Measurements from ENCODE around the gene OTUD5. TPM values are rescaled to one million over a fixed set of nuclear protein-coding genes. Genes with fewer than 3 reads are reported as not detected.
A peak's percentile ranks its signal among the peaks of the same experiment; 100 is the strongest.
"Not testable (repeated sequence)": the region's sequence is repeated elsewhere in the genome, so short reads cannot be mapped to it uniquely, and the experiment has no call there.

The OTUD5 gene
- total RNA-seq, 4 donors from 2014 or later = 32.7 to 43.0 (median 38.3) TPM

- DNase-seq (ENCODE audit: low spot score) (no peak), ATAC-seq (ENCODE audit: low FRiP score) (no peak)
- no peak for TF ChIP-seq CTCF (IDR thresholded peaks at IDR 0.05)
Measured at GRCh38 chrX:48893556-48894348, 63.7 kb downstream of the OTUD5 start.

GRCh38 chrX:48892896-48893295 lies 64.5 kb downstream of the OTUD5 start:
- DNase-seq (ENCODE audit: low spot score) (no peak), ATAC-seq (ENCODE audit: low FRiP score) (no peak)
- TF ChIP-seq CTCF (IDR thresholded peaks at IDR 0.05) = no peak

GRCh38 chrX:48891402-48892288 lies 65.8 kb downstream of the OTUD5 start:
- TF ChIP-seq CTCF (IDR thresholded peaks at IDR 0.05) = no peak
- DNase-seq (ENCODE audit: low spot score) (peak; percentile 37), ATAC-seq (ENCODE audit: low FRiP score) (peak; percentile 98)

- TF ChIP-seq CTCF (IDR thresholded peaks at IDR 0.05) = no peak
- ATAC-seq (ENCODE audit: low FRiP score) (peak; percentile 39), DNase-seq (ENCODE audit: low spot score) (no peak)
Measured at GRCh38 chrX:48890934-48891401, 66.4 kb downstream of the OTUD5 start.

- no peak for TF ChIP-seq CTCF (IDR thresholded peaks at IDR 0.05)
- DNase-seq (ENCODE audit: low spot score) (no peak), ATAC-seq (ENCODE audit: low FRiP score) (no peak)
Measured at GRCh38 chrX:48890296-48890925, 67.0 kb downstream of the OTUD5 start.

- ATAC-seq (ENCODE audit: low FRiP score); DNase-seq (ENCODE audit: low spot score): not testable (repeated sequence)
Measured at GRCh38 chrX:48886586-48886985, 70.8 kb downstream of the OTUD5 start.

- no peak for TF ChIP-seq CTCF (IDR thresholded peaks at IDR 0.05)
- ATAC-seq (ENCODE audit: low FRiP score) (no peak), DNase-seq (ENCODE audit: low spot score) (no peak)
Measured at GRCh38 chrX:48883729-48884128, 73.7 kb downstream of the OTUD5 start.

GRCh38 chrX:48876944-48877343 lies 80.5 kb downstream of the OTUD5 start:
- not testable (repeated sequence) for DNase-seq (ENCODE audit: low spot score); ATAC-seq (ENCODE audit: low FRiP score)

All from omental fat pad (tissue), 4 donors.